ENCODE data around the gene ARRDC5. TPM values are rescaled to one million over a fixed set of nuclear protein-coding genes. Genes with fewer than 3 reads are reported as not detected.
"Not testable (repeated sequence)": the region's sequence is repeated elsewhere in the genome, so short reads cannot be mapped to it uniquely, and the experiment has no call there.

ARRDC5 gene
- total and polyA plus RNA-seq, 2 of the 8 experiments (the other 6 are each of a cell fraction or from before 2014, with no cell fraction given), result not detected

DNA sequence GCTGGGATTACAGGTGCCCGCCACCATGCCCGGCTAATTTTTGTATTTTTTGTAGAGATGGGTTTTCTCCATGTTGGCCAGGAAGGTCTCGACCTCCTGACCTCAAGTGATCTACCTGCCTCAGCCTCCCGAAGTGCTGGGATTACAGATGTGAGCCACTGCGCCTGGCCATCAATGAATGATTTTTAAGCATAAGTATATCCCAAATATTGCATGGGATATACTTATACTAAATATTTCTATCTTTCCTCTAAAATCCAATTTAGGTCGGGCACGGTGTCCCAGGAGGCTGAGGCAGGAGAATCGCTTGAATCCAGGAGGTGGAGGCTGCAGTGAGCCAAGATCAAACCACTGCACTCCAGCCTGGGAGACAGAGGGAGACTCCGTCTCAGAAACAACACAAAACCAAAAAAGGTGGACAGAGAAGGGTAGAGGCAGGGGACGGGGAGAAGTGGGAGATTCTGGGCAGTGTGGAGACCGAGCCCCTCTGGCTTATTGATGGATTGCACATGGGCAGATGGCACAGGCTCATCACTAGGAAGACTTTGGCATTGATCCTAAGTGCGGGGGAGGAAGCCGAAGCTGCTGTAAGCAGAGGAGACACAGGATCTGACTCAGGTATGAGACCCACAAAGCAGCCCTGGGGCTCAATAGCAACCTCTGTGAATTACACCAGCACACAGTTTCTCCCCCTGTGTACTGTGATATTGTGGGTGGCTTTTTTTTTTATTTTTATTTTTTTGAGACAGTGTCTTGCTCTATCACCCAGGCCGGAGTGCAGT lies 13.5 kb downstream of the ARRDC5 start (continued):
- no peak for TF ChIP-seq KDM4A (IDR thresholded peaks at IDR 0.05; ENCODE audit: low read depth, low read length, severe bottlenecking)
- TF ChIP-seq CTCF (IDR thresholded peaks at IDR 0.05; ENCODE audit: control extremely low read depth in 1 of 3, insufficient read depth in 1 of 3, low read depth in 1 of 3, low read length in 3 of 3), result no peak
- TF ChIP-seq RNF2 (IDR thresholded peaks at IDR 0.05; ENCODE audit: borderline replicate concordance, low read depth, low read length, missing control alignments, poor library complexity, severe bottlenecking), result no peak
- TF ChIP-seq ASH2L (IDR thresholded peaks at IDR 0.05; ENCODE audit: low read length), result no peak
- no peak for TF ChIP-seq KDM1A (IDR thresholded peaks at IDR 0.05; ENCODE audit: borderline replicate concordance, low read length)
- no peak for TF ChIP-seq RFX5 (IDR thresholded peaks at IDR 0.05; ENCODE audit: borderline replicate concordance, low read depth, low read length)

DNA sequence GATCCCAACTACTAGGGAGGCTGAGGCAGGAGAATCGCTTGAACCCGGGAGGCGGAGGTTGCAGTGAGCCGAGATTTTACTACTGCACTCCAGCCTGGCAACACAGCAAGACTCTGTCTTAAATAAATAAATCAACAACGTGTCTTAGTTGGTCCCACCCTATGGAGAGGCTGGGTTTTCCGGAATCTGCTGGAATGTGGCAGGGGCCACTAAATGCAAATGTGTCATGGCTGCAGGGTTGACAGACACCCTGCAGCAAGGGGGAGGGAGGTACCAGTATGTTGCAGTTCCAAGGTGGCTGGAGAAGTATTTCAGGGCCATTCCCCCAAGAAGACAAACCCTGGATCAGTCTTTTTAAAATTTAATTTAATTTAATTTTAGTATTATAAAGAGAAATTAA lies 14.9 kb downstream of the ARRDC5 start:
- H4K8ac ChIP-seq (ENCODE audit: extremely low read depth, insufficient read depth, low read length); H2BK12ac ChIP-seq (ENCODE audit: low read depth, low read length); H3K4me3 ChIP-seq (ENCODE audit: extremely low read depth in 1 of 4, insufficient read depth in 2 of 4, low read depth in 3 of 4, low read length in 4 of 4); H3K79me2 ChIP-seq (ENCODE audit: control insufficient read depth in 1 of 2, insufficient read depth in 2 of 2, low read length in 2 of 2); H2BK20ac ChIP-seq (ENCODE audit: low read length); H3K27ac ChIP-seq (ENCODE audit: low read depth, low read length); H4K5ac ChIP-seq (ENCODE audit: insufficient read length, low read depth, low read length); H3K18ac ChIP-seq (ENCODE audit: extremely low read depth, low read length); H4K20me1 ChIP-seq (replicated peaks in 1 of 2; ENCODE audit: control insufficient read depth in 1 of 2, insufficient read depth in 2 of 2, low read length in 2 of 2); H3K23ac ChIP-seq (ENCODE audit: insufficient read length); H2AK5ac ChIP-seq (ENCODE audit: low read depth, low read length); H3K36me3 ChIP-seq (ENCODE audit: control insufficient read depth in 2 of 4, insufficient read depth in 4 of 4, low read length in 3 of 4); H2AFZ ChIP-seq (ENCODE audit: low read length); H3K79me1 ChIP-seq (ENCODE audit: low read depth, low read length); H3K4ac ChIP-seq (replicated peaks; ENCODE audit: insufficient read length, low read depth, low read length); H3K27me3 ChIP-seq (replicated peaks in 1 of 4; ENCODE audit: control insufficient read depth in 3 of 4, extremely low read depth in 1 of 4, insufficient read depth in 3 of 4, low read length in 3 of 4); H3K14ac ChIP-seq (ENCODE audit: insufficient read length); H3K56ac ChIP-seq (replicated peaks; ENCODE audit: insufficient read length, low read depth, low read length); H2BK120ac ChIP-seq (replicated peaks; ENCODE audit: low read depth, low read length); H2BK15ac ChIP-seq (ENCODE audit: low read length); H3K4me2 ChIP-seq (ENCODE audit: insufficient read depth in 1 of 2, low read depth in 2 of 2, low read length in 2 of 2); H4K91ac ChIP-seq (replicated peaks; ENCODE audit: insufficient read length, low read length); H3K23me2 ChIP-seq (ENCODE audit: low read depth, low read length); H3K4me1 ChIP-seq (replicated peaks in 1 of 4; ENCODE audit: control insufficient read depth in 3 of 4, insufficient read depth in 4 of 4, low read length in 3 of 4); DNase-seq (ENCODE audit: low read depth in 1 of 2, low spot score in 2 of 2); POLR2A ChIA-PET (ENCODE audit: partially characterized antibody); FAIRE-seq; H2BK5ac ChIP-seq (ENCODE audit: low read depth, low read length); H3K9me3 ChIP-seq (ENCODE audit: insufficient read depth in 2 of 2, low read depth in 1 of 2, low read length in 1 of 2); H3K9ac ChIP-seq (replicated peaks in 1 of 4; ENCODE audit: extremely low read depth in 1 of 4, low read depth in 3 of 4, low read length in 3 of 4); CTCF ChIA-PET (ENCODE audit: partially characterized antibody): not testable (repeated sequence)
- 100% methylated on average over 4 of the region's 6 CpGs; no CpG with 5 or more reads in 1 of the 2 experiments for WGBS, 2 experiments (ENCODE audit: extremely low coverage in 1 of 2, insufficient coverage in 1 of 2, insufficient read length in 1 of 2, insufficient replicate concordance in 2 of 2, low coverage in 1 of 2, low lambda C conversion rate in 2 of 2, missing lambda C conversion rate in 1 of 2)

Measured in H1 (cell line).